HepG2 (cell line): ENCODE measurements around the gene MTURN. TPM values are rescaled to one million over a fixed set of nuclear protein-coding genes. Genes with fewer than 3 reads are reported as not detected.
A peak's percentile ranks its signal among the peaks of the same experiment; 100 is the strongest.

ENCODE experiments used
- ARNT2 ChIP-seq: sonication (generic); formaldehyde crosslinking; IDR thresholded peaks from 2 replicates; pipeline ENCODE4 v1.8.0; 2022; ENCODE audit warnings: mild to moderate bottlenecking, low read depth, missing genetic modification reagents, moderate library complexity
- BCL3 ChIP-seq: sonication (generic); formaldehyde crosslinking; IDR thresholded peaks from 2 replicates; pipeline ENCODE4 v1.5.1; 2020; ENCODE audit warnings: mild to moderate bottlenecking, missing genetic modification reagents, moderate library complexity
- BHLHE40 ChIP-seq: IDR thresholded peaks from 2 replicates; pipeline ENCODE4 v1.6.1; 2011; ENCODE audit warnings: low read length, improper control_type of control experiment
- CSRNP2 ChIP-seq: sonication (generic); formaldehyde crosslinking; conservative IDR thresholded peaks from 2 replicates; pipeline ENCODE4 v1.8.0; 2022; ENCODE audit warnings: low read depth, missing genetic modification reagents
- GATAD2A ChIP-seq: IDR thresholded peaks from 2 replicates; pipeline ENCODE4 v1.6.1; 2016
- MNT ChIP-seq: fragments of 450-650 bp; IDR thresholded peaks from 2 replicates; pipeline ENCODE4 v1.6.1; 2016
- RBFOX2 ChIP-seq: fragments of 200-400 bp; formaldehyde crosslinking; IDR thresholded peaks from 2 replicates; pipeline ENCODE4 v1.6.1; 2017; ENCODE audit warnings: low read depth, mild to moderate bottlenecking, low read length
- SKI ChIP-seq: fragments of 450-650 bp; IDR thresholded peaks from one replicate; pipeline ENCODE4 v1.6.1; 2018; ENCODE audit warnings: mild to moderate bottlenecking; ENCODE audit not compliant: partially characterized antibody
- SNAI1 ChIP-seq: sonication (generic); formaldehyde crosslinking; IDR thresholded peaks from 2 replicates; pipeline ENCODE4 v1.5.0; 2020; ENCODE audit warnings: mild to moderate bottlenecking, missing genetic modification reagents, borderline replicate concordance
- ZFP62 ChIP-seq: sonication (generic); formaldehyde crosslinking; IDR thresholded peaks from 2 replicates; pipeline ENCODE4 v1.4.0; 2020; ENCODE audit warnings: missing genetic modification reagents
- ZFX ChIP-seq: sonication (generic); formaldehyde crosslinking; IDR thresholded peaks from 2 replicates; pipeline ENCODE4 v1.4.0; 2020; ENCODE audit warnings: mild to moderate bottlenecking, low read depth, missing genetic modification reagents, moderate library complexity
- ZGPAT ChIP-seq: IDR thresholded peaks from 2 replicates; pipeline ENCODE4 v1.6.1; 2016; ENCODE audit warnings: mild to moderate bottlenecking
- ZNF251 ChIP-seq: sonication (generic); formaldehyde crosslinking; IDR thresholded peaks from 2 replicates; pipeline ENCODE4 v1.9.0; 2021; ENCODE audit warnings: mild to moderate bottlenecking, missing genetic modification reagents
- ZNF333 ChIP-seq: sonication (generic); formaldehyde crosslinking; IDR thresholded peaks from 2 replicates; pipeline ENCODE4 v1.4.0; 2020; ENCODE audit warnings: mild to moderate bottlenecking, missing genetic modification reagents, borderline replicate concordance
- ZNF44 ChIP-seq: sonication (generic); formaldehyde crosslinking; IDR thresholded peaks from 2 replicates; pipeline ENCODE4 v1.5.1; 2020; ENCODE audit warnings: mild to moderate bottlenecking, missing genetic modification reagents
- ZNF501 ChIP-seq: sonication (generic); formaldehyde crosslinking; IDR thresholded peaks from 2 replicates; pipeline ENCODE4 v1.5.1; 2020; ENCODE audit warnings: mild to moderate bottlenecking, moderate library complexity, missing genetic modification reagents
- ZNF580 ChIP-seq: IDR thresholded peaks from 2 replicates; pipeline ENCODE4 v1.6.1; 2016; ENCODE audit warnings: low read depth, borderline replicate concordance
- ZNF597 ChIP-seq: sonication (generic); formaldehyde crosslinking; IDR thresholded peaks from 2 replicates; pipeline ENCODE4 v1.5.0; 2020; ENCODE audit warnings: missing genetic modification reagents
- ZNF746 ChIP-seq: sonication (generic); formaldehyde crosslinking; IDR thresholded peaks from 2 replicates; pipeline ENCODE4 v1.8.0; 2022; ENCODE audit warnings: mild to moderate bottlenecking, missing genetic modification reagents
- polyA plus RNA-seq, 8 experiments: library from polyadenylated mRNA; depleted of rRNA in 3 of 8; stranded (reverse) in 7 of 8; unstranded in 1 of 8; fragments of >200 nt; fragmentation: Illumina TruSeq in 4 of 8; extraction: Trizol in 4 of 8; gene quantifications; 2 replicates each; pipeline versions ENCODE4 v1.2.1 to v1.2.3, GENCODE V29; 2011 to 2016; ENCODE audit warnings: low read depth in 4 of 8, missing spikeins in 1 of 8, mixed read lengths in 1 of 8; ENCODE audit not compliant: insufficient read depth in 1 of 8
- total RNA-seq, 5 experiments: library from RNA; depleted of rRNA; stranded (reverse); fragments of >200 nt; fragmentation: Illumina TruSeq; extraction: Trizol; gene quantifications; 2 replicates each; pipeline ENCODE4 v1.2.3, GENCODE V29; 2016; ENCODE audit warnings: low read depth in 1 of 5

The MTURN gene
- total and polyA plus RNA-seq, 2 of the 13 experiments (the other 11 are each of a cell fraction or from before 2014, with no cell fraction given): 5.7 to 7.2 TPM

GRCh38 chr7:30135301-30136116 lies 723 bp downstream of the MTURN start (continued):
- TF ChIP-seq CSRNP2 (CRISPR knock-in tag): no peak
- TF ChIP-seq ZNF746 (CRISPR knock-in tag): peak; percentile 47; the same call in 1 of the 2 replicates
- peak; percentile 65; the same call in 1 of the 2 replicates for TF ChIP-seq ARNT2 (CRISPR knock-in tag)
- TF ChIP-seq ZNF44: 0 out of 2 replicates have a peak, but pooled peaks have one; percentile 78
- peak; percentile 59 for TF ChIP-seq ZFX
- TF ChIP-seq MNT: 0 out of 2 replicates have a peak, but pooled peaks have one; percentile 10
- peak; percentile 40; the same call in 1 of the 2 replicates for TF ChIP-seq BCL3 (CRISPR knock-in tag)
- TF ChIP-seq ZGPAT: peak; percentile 14; the same call in 1 of the 2 replicates
- peak; percentile 57; the same call in 1 of the 2 replicates for TF ChIP-seq ZNF501 (CRISPR knock-in tag)
- TF ChIP-seq BHLHE40: 0 out of 2 replicates have a peak, but pooled peaks have one; percentile 23
- TF ChIP-seq ZNF580 (CRISPR knock-in tag): no peak
- no peak for TF ChIP-seq ZNF251
- TF ChIP-seq ZFP62 (CRISPR knock-in tag): no peak
- 0 out of 2 replicates have a peak, but pooled peaks have one; percentile 40 for TF ChIP-seq RBFOX2
- TF ChIP-seq ZNF597 (CRISPR knock-in tag): no peak
- peak; percentile 1 for TF ChIP-seq SKI
- TF ChIP-seq SNAI1 (CRISPR knock-in tag): 0 out of 2 replicates have a peak, but pooled peaks have one; percentile 53
- peak; percentile 34; the same call in 1 of the 2 replicates for TF ChIP-seq GATAD2A (CRISPR knock-in tag)
- TF ChIP-seq ZNF333 (CRISPR knock-in tag): no peak
